Measurements from ENCODE around the gene DNAJC22.

Gene DNAJC22

GRCh38 chr12:49322708-49323523 lies 23.8 kb upstream of the DNAJC22 start, which contains the start of gene TROAP:
Gene TROAP, plus strand, starts transcription at chr12:49323255. Its CDS starts 354 bp downstream, at chr12:49323609.
- 0% methylated on average over 62 of the region's 65 CpGs for WGBS (ENCODE audit: insufficient coverage)
- Histone ChIP-seq H3K27ac (ENCODE audit: insufficient read depth in 1 of 2, low read depth in 1 of 2, low read length in 2 of 2, poor library complexity in 1 of 2, severe bottlenecking in 2 of 2) (peak within 1 kb of the TSS in 1 of 2 experiments; percentile 79), H3K27me3 (replicated peaks in 2 of 5; ENCODE audit: control insufficient read depth in 4 of 5, insufficient read depth in 5 of 5, low read length in 4 of 5) (peaks cover 0 to 4% (median 0%) of the 10 kb centered on the region in 5 experiments), H3K4me1 (ENCODE audit: control extremely low read depth in 1 of 4, control insufficient read depth in 4 of 4, insufficient read depth in 4 of 4, low read length in 3 of 4) (peaks cover 5 to 20% (median 17%) of the 10 kb centered on the region in 4 experiments), H3K36me3 (ENCODE audit: control insufficient read depth in 4 of 4, insufficient read depth in 4 of 4, low read length in 3 of 4) (peaks cover 4 to 23% (median 9%) of the 10 kb centered on the region in 4 experiments), H3K4me3 (ENCODE audit: control insufficient read depth in 1 of 7, extremely low read depth in 1 of 7, insufficient read depth in 4 of 7, low read depth in 2 of 7, low read length in 6 of 7) (peak within 1 kb of the TSS; percentile 63 to 92 (median 83)), H3K9me3 (ENCODE audit: control extremely low read depth in 1 of 5, control insufficient read depth in 4 of 5, insufficient read depth in 2 of 5, low read depth in 1 of 5, low read length in 4 of 5) (no peaks in the 10 kb centered on the region)
- ChIA-PET POLR2A (no interaction called here), CTCF (interaction anchor here (0.7 to 2.9 kb wide), 11 partner anchors 8 to 301 kb away, joined by 3 to 18 read pairs (median 4); partner anchors contain the start of genes C1QL4 and PRPF40B)
- peak; percentile 98 to 99 (median 98) for DNase-seq

- Histone ChIP-seq H3K4me1 (ENCODE audit: control extremely low read depth in 1 of 4, control insufficient read depth in 4 of 4, insufficient read depth in 4 of 4, low read length in 3 of 4) (peaks cover 5 to 20% (median 17%) of the 10 kb centered on the region in 4 experiments), H3K27ac (ENCODE audit: insufficient read depth in 1 of 2, low read depth in 1 of 2, low read length in 2 of 2, poor library complexity in 1 of 2, severe bottlenecking in 2 of 2) (peak overlapping the region in 1 of 2 experiments; percentile 76), H3K9me3 (ENCODE audit: control extremely low read depth in 1 of 5, control insufficient read depth in 4 of 5, insufficient read depth in 2 of 5, low read depth in 1 of 5, low read length in 4 of 5) (no peaks in the 10 kb centered on the region), H3K27me3 (replicated peaks in 2 of 5; ENCODE audit: control insufficient read depth in 4 of 5, insufficient read depth in 5 of 5, low read length in 4 of 5) (peaks cover 0 to 4% (median 0%) of the 10 kb centered on the region in 5 experiments), H3K36me3 (ENCODE audit: control insufficient read depth in 4 of 4, insufficient read depth in 4 of 4, low read length in 3 of 4) (peaks cover 4 to 23% (median 11%) of the 10 kb centered on the region in 4 experiments), H3K4me3 (ENCODE audit: control insufficient read depth in 1 of 7, extremely low read depth in 1 of 7, insufficient read depth in 4 of 7, low read depth in 2 of 7, low read length in 6 of 7) (peak overlapping the region; percentile 63 to 92 (median 83))
- POLR2A ChIA-PET, result no interaction called here
- no peak for DNase-seq
- 23% methylated on average over 14 of the region's 19 CpGs for WGBS (ENCODE audit: insufficient coverage)
- CTCF ChIA-PET, result interaction anchor here (1.0 to 2.9 kb wide), 6 partner anchors 8 to 300 kb away, joined by 3 to 18 read pairs (median 6); partner anchors contain the start of genes C1QL4 and PRPF40B
Observed at GRCh38 chr12:49323524-49324097, 23.1 kb upstream of the DNAJC22 start.

DNA sequence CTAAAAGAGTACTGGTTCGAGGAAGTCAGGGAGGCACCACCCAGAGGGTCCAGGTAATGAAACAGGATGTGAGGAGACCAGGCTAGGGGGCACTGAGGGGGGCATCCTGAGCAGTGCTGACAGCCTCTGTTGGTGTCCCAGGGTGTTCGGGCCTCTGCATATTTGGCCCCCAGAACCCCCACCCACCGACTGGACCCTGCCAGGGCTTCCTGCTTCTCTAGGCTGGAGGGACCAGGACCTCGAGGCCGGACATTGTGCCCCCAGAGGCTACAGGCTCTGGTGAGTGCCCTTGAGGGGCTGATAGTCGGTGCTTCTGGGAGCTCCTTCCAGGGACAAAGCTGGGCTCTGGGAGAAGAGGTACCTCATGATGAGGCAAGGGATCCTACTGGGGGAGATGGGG lies 21.1 kb upstream of the DNAJC22 start:
- WGBS (ENCODE audit: insufficient coverage), result 97% methylated on average over 6 of the region's 6 CpGs
- no peak for DNase-seq
- Histone ChIP-seq H3K36me3 (ENCODE audit: control insufficient read depth in 4 of 4, insufficient read depth in 4 of 4, low read length in 3 of 4) (peaks cover 7 to 43% (median 28%) of the 10 kb centered on the region in 4 experiments), H3K4me1 (ENCODE audit: control extremely low read depth in 1 of 4, control insufficient read depth in 4 of 4, insufficient read depth in 4 of 4, low read length in 3 of 4) (peaks cover 5 to 20% (median 17%) of the 10 kb centered on the region in 4 experiments), H3K27me3 (replicated peaks in 2 of 5; ENCODE audit: control insufficient read depth in 4 of 5, insufficient read depth in 5 of 5, low read length in 4 of 5) (peaks cover 0 to 5% (median 0%) of the 10 kb centered on the region in 5 experiments), H3K27ac (ENCODE audit: insufficient read depth in 1 of 2, low read depth in 1 of 2, low read length in 2 of 2, poor library complexity in 1 of 2, severe bottlenecking in 2 of 2) (no peak overlapping the region), H3K4me3 (ENCODE audit: control insufficient read depth in 1 of 7, extremely low read depth in 1 of 7, insufficient read depth in 4 of 7, low read depth in 2 of 7, low read length in 6 of 7) (no peak overlapping the region), H3K9me3 (ENCODE audit: control extremely low read depth in 1 of 5, control insufficient read depth in 4 of 5, insufficient read depth in 2 of 5, low read depth in 1 of 5, low read length in 4 of 5) (no peaks in the 10 kb centered on the region)
- POLR2A ChIA-PET, result no interaction called here
- CTCF ChIA-PET, result interaction anchor here (0.7 to 2.3 kb wide), 5 partner anchors 10 to 24 kb away, joined by 3 to 16 read pairs (median 3); partner anchors contain the start of gene C1QL4

GRCh38 chr12:49327368-49327767 lies 19.3 kb upstream of the DNAJC22 start:
- peaks cover 10 to 51% (median 33%) of the 10 kb centered on the region in 4 experiments for H3K36me3 ChIP-seq (ENCODE audit: control insufficient read depth in 4 of 4, insufficient read depth in 4 of 4, low read length in 3 of 4)
- no peak for DNase-seq
- peaks cover 5 to 13% (median 12%) of the 10 kb centered on the region in 4 experiments for H3K4me1 ChIP-seq (ENCODE audit: control extremely low read depth in 1 of 4, control insufficient read depth in 4 of 4, insufficient read depth in 4 of 4, low read length in 3 of 4)
- no peak overlapping the region for H3K27ac ChIP-seq (ENCODE audit: insufficient read depth in 1 of 2, low read depth in 1 of 2, low read length in 2 of 2, poor library complexity in 1 of 2, severe bottlenecking in 2 of 2)
- ChIA-PET POLR2A (no interaction called here), CTCF (interaction anchor here (2.3 kb wide), 1 partner anchor 15 kb away, joined by 16 read pairs; no protein-coding TSS in a partner anchor)
- no peaks in the 10 kb centered on the region for H3K9me3 ChIP-seq (ENCODE audit: control extremely low read depth in 1 of 5, control insufficient read depth in 4 of 5, insufficient read depth in 2 of 5, low read depth in 1 of 5, low read length in 4 of 5)
- H3K27me3 ChIP-seq (replicated peaks in 2 of 5; ENCODE audit: control insufficient read depth in 4 of 5, insufficient read depth in 5 of 5, low read length in 4 of 5), result peaks cover 0 to 22% (median 8%) of the 10 kb centered on the region in 5 experiments
- no peak overlapping the region for H3K4me3 ChIP-seq (ENCODE audit: control insufficient read depth in 1 of 7, extremely low read depth in 1 of 7, insufficient read depth in 4 of 7, low read depth in 2 of 7, low read length in 6 of 7)

GRCh38 chr12:49327887-49328286 lies 18.8 kb upstream of the DNAJC22 start:
- Histone ChIP-seq H3K36me3 (ENCODE audit: control insufficient read depth in 4 of 4, insufficient read depth in 4 of 4, low read length in 3 of 4) (peaks cover 10 to 51% (median 33%) of the 10 kb centered on the region in 4 experiments), H3K4me3 (ENCODE audit: control insufficient read depth in 1 of 7, extremely low read depth in 1 of 7, insufficient read depth in 4 of 7, low read depth in 2 of 7, low read length in 6 of 7) (no peak overlapping the region), H3K9me3 (ENCODE audit: control extremely low read depth in 1 of 5, control insufficient read depth in 4 of 5, insufficient read depth in 2 of 5, low read depth in 1 of 5, low read length in 4 of 5) (no peaks in the 10 kb centered on the region), H3K27me3 (replicated peaks in 2 of 5; ENCODE audit: control insufficient read depth in 4 of 5, insufficient read depth in 5 of 5, low read length in 4 of 5) (peaks cover 0 to 27% (median 11%) of the 10 kb centered on the region in 5 experiments), H3K27ac (ENCODE audit: insufficient read depth in 1 of 2, low read depth in 1 of 2, low read length in 2 of 2, poor library complexity in 1 of 2, severe bottlenecking in 2 of 2) (no peak overlapping the region), H3K4me1 (ENCODE audit: control extremely low read depth in 1 of 4, control insufficient read depth in 4 of 4, insufficient read depth in 4 of 4, low read length in 3 of 4) (peaks cover 5 to 12% (median 10%) of the 10 kb centered on the region in 4 experiments)
- CTCF ChIA-PET, result interaction anchor here (4.9 kb wide), 1 partner anchor 14 kb away, joined by 46 read pairs; no protein-coding TSS in a partner anchor
- POLR2A ChIA-PET, result interaction anchor here (0.6 kb wide), 1 partner anchor 214 kb away, joined by 4 read pairs; no protein-coding TSS in a partner anchor
- no peak for DNase-seq
- 100% methylated on average over 2 of the region's 2 CpGs for WGBS (ENCODE audit: insufficient coverage)

GRCh38 chr12:49328816-49329215 lies 17.9 kb upstream of the DNAJC22 start:
- CTCF ChIA-PET, result interaction anchor here (0.7 to 11.9 kb wide), 3 partner anchors 13 to 35 kb away, joined by 3 to 172 read pairs (median 46); partner anchors contain the start of genes DNAJC22 and PRPH
- Histone ChIP-seq H3K4me3 (ENCODE audit: control insufficient read depth in 1 of 7, extremely low read depth in 1 of 7, insufficient read depth in 4 of 7, low read depth in 2 of 7, low read length in 6 of 7) (no peak overlapping the region), H3K36me3 (ENCODE audit: control insufficient read depth in 4 of 4, insufficient read depth in 4 of 4, low read length in 3 of 4) (peaks cover 10 to 51% (median 33%) of the 10 kb centered on the region in 4 experiments), H3K9me3 (ENCODE audit: control extremely low read depth in 1 of 5, control insufficient read depth in 4 of 5, insufficient read depth in 2 of 5, low read depth in 1 of 5, low read length in 4 of 5) (no peaks in the 10 kb centered on the region), H3K4me1 (ENCODE audit: control extremely low read depth in 1 of 4, control insufficient read depth in 4 of 4, insufficient read depth in 4 of 4, low read length in 3 of 4) (peaks cover 1 to 11% (median 5%) of the 10 kb centered on the region in 4 experiments), H3K27me3 (replicated peaks in 2 of 5; ENCODE audit: control insufficient read depth in 4 of 5, insufficient read depth in 5 of 5, low read length in 4 of 5) (peaks cover 0 to 37% (median 15%) of the 10 kb centered on the region in 5 experiments), H3K27ac (ENCODE audit: insufficient read depth in 1 of 2, low read depth in 1 of 2, low read length in 2 of 2, poor library complexity in 1 of 2, severe bottlenecking in 2 of 2) (no peak overlapping the region)
- WGBS (ENCODE audit: insufficient coverage), result 100% methylated on average over 8 of the region's 12 CpGs
- no peak for DNase-seq
- POLR2A ChIA-PET, result no interaction called here
